GM21825 (cell line): ENCODE measurements around the gene ATAD3C.
A peak's percentile ranks its signal among the peaks of the same experiment; 100 is the strongest.
"Not testable (repeated sequence)": the region's sequence is repeated elsewhere in the genome, so short reads cannot be mapped to it uniquely, and the experiment has no call there.

Source experiments
- ATAC-seq: cut with Tn5 transposase; IDR thresholded peaks from one replicate; pipeline ENCODE4 v1.9.1; 2021; ENCODE audit warnings: mild to moderate bottlenecking, moderate library complexity; ENCODE audit not compliant: unreplicated experiment

ATAD3C gene

GRCh38 chr1:1494311-1494710 lies 44.8 kb downstream of the ATAD3C start:
- not testable (repeated sequence) for ATAC-seq

DNA sequence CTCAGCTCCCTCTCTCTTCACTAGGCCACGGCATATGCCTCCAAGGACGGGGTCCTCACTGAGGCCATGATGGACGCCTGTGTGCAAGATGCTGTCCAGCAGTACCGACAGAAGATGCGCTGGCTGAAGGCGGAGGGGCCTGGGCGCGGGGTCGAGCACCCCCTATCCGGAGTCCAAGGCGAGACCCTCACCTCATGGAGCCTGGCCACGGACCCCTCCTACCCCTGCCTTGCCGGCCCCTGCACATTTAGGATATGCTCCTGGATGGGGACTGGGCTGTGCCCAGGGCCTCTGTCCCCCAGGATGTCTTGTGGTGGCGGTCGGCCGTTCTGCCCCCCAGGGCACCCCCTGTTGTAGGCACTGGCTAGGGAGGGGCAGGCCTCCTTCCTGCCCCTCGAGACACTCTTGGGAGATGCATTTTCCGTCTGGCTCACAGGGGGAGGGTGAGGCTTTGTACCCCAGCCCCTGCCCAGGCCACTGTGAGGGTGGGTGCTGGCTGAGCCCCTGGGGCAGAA lies 46.0 kb downstream of the ATAD3C start:
- not testable (repeated sequence) for ATAC-seq

- ATAC-seq = not testable (repeated sequence)
These were observed 55.4 kb downstream of the ATAD3C start for GRCh38 chr1:1504777-1505365.

DNA sequence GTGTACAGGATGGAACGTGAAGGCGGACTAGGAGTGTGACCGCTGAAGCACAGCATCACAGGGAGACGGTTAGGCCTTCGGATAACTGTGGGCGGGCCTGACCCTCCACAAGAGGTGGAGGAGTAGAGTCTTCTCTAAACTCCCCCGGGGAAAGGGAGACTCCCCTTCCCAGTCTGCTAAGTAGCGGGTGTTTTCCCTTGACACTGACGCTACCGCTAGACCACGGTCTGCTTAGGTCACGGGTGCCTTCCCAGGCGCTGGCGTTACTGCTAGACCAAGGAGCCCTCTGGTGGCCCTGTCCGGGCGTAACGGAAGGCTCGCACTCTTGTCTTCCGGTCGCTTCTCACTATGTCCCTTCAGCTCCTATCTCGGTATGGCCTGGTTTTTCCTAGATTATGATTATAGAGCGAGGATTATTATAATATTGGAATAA lies 55.9 kb downstream of the ATAD3C start:
- not testable (repeated sequence) for ATAC-seq

- not testable (repeated sequence) for ATAC-seq
These were observed 56.3 kb downstream of the ATAD3C start for GRCh38 chr1:1505801-1506200.

- no peak for ATAC-seq
These were observed 57.8 kb downstream of the ATAD3C start for GRCh38 chr1:1507305-1507704.

GRCh38 chr1:1508775-1509464 lies 59.4 kb downstream of the ATAD3C start:
- not testable (repeated sequence) for ATAC-seq

GRCh38 chr1:1509465-1509850 lies 60.0 kb downstream of the ATAD3C start:
- ATAC-seq = not testable (repeated sequence)

DNA sequence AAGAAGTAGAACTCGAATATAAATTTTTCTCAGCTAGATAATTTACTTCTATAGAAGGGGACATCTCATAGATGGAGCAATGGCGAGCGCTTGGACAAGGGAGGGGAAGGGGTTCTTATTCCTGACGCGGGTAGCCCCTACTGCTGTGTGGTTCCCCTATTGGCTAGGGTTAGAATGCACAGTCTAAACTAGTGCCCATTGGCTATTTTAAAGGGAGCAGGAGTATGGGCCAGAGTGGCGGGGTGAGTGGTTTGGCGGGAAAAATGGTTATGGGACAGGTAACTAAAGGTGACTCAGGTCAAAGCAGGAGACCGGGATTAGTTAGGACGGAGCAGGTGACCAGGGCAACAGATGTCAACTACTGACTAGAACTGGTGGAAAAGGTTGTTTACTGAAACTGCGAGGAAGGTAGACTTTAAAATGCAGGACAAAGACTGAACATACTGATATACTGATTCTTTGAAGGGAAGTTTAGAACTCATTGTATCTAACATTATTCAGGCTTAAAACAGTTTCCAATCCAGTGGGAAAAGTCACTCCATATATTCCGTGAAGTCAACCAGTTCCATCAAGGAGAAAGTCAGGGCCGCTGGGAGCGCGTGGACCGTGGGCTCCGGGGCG lies 61.5 kb downstream of the ATAD3C start:
- ATAC-seq = no peak

- peak; percentile 82 for ATAC-seq
These were observed 62.2 kb downstream of the ATAD3C start, which contains the start of gene ATAD3A for GRCh38 chr1:1511533-1512285. Gene ATAD3A (plus strand): TSS chr1:1512162. CDS start chr1:1512269, 107 bp downstream.

DNA sequence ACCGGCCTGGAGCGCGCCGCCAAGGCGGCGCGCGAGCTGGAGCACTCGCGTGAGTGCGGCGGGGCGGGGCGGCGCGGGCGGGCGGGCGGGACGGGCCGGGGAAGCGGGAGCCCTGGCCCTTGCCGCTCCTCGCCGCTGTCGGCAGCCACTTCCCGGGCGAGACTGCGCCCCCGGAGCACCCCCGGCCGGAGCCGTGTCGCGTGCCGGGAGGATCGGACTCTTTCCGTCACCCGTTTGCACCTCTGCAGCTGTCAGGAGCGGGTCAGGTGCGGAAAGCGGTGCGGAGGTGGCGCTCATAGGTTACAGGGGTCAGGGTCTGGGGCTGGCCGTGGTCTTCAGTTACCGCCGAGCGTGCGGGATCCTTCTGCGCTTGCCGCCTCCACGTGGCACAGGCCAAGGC lies 62.9 kb downstream of the ATAD3C start:
- peak; percentile 13 for ATAC-seq

- not testable (repeated sequence) for ATAC-seq
These were observed 64.2 kb downstream of the ATAD3C start for GRCh38 chr1:1513675-1514074.

DNA sequence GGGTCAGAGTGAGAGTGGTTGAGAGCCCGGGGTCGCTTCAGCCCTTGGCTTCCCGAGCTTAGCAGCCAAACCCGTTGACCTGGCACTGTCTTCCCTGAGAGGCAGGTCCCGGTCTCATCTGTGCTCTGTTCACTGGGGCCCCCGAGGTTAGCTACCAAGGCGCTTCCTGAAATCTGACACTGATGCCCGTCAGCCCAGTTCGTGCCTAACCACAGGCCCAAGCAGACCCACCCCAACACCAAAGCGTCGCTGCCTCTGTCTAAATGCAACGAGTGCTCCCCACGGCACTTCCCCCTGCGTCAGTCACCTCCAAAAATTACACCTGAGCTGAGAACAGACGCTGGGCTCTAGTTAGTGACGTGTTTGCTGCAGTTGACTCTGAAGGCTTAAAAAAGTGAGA lies 64.9 kb downstream of the ATAD3C start:
- not testable (repeated sequence) for ATAC-seq

- ATAC-seq = not testable (repeated sequence)
These were observed 67.4 kb downstream of the ATAD3C start for GRCh38 chr1:1516923-1517322.

DNA sequence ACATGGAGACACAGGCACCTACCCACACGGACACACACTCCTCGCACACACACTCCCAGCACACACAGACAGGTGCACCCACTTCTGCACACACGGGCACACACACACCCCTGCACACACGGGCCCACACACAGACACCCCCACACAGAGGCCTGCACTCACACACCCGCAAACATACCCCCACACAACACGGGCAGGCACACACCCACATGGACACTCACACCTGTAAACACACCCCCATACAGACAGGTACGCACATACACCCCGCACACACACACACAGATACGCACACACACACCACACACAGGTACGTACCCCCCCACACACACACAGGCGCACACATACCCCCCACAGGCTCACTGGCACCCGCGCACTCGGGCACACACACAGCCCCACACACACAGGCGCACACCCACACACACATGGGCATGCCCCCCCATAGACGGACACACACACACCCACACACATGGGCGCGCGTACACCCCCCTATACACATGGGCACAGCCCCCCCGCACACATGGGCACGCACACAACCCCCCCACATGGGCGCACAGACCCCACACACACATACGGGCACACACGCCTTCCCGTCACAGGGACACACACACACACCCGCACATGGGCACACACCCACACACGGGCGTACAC lies 68.6 kb downstream of the ATAD3C start:
- no peak for ATAC-seq

DNA sequence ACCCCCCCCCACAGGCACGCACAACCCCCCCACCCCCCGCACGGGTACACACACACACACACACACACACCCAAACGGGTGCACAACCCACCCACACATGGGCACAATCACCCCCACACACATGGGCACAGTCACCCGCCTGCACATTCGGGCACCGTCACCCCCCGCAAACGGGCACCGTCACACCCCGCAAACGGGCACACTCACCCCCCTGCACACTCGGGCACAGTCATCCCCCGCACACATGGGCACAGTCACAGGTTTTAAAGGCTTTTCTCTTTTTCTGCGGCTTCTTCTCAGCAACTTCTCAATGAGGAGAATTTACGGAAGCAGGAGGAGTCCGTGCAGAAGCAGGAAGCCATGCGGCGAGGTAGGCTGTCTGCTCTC lies 69.1 kb downstream of the ATAD3C start:
- ATAC-seq = not testable (repeated sequence)
